Measurements from ENCODE around the gene THSD7A.

Gene THSD7A

GRCh38 chr7:11751807-11752389 lies 80.1 kb downstream of the THSD7A start:
- DNase-seq (ENCODE audit: low read depth): no peak

- DNase-seq (ENCODE audit: low read depth): no peak
These were observed 80.7 kb downstream of the THSD7A start for GRCh38 chr7:11751315-11751714.

- no peak for DNase-seq (ENCODE audit: low read depth)
These were observed 81.8 kb downstream of the THSD7A start for GRCh38 chr7:11750191-11750590.

GRCh38 chr7:11749629-11750028 lies 82.4 kb downstream of the THSD7A start:
- DNase-seq (ENCODE audit: low read depth): no peak

- no peak for DNase-seq (ENCODE audit: low read depth)
These were observed 83.1 kb downstream of the THSD7A start for GRCh38 chr7:11748884-11749283.

- DNase-seq (ENCODE audit: low read depth): no peak
These were observed 84.1 kb downstream of the THSD7A start for GRCh38 chr7:11747715-11748485.

- no peak for DNase-seq (ENCODE audit: low read depth)
These were observed 85.4 kb downstream of the THSD7A start for GRCh38 chr7:11746591-11746990.

- DNase-seq (ENCODE audit: low read depth): no peak
These were observed 88.5 kb downstream of the THSD7A start for GRCh38 chr7:11743548-11743947.

- DNase-seq (ENCODE audit: low read depth): no peak
These were observed 89.0 kb downstream of the THSD7A start for GRCh38 chr7:11743016-11743415.

GRCh38 chr7:11742496-11742895 lies 89.5 kb downstream of the THSD7A start:
- DNase-seq (ENCODE audit: low read depth): no peak

- no peak for DNase-seq (ENCODE audit: low read depth)
These were observed 94.3 kb downstream of the THSD7A start for GRCh38 chr7:11737723-11738122.

- DNase-seq (ENCODE audit: low read depth): no peak
These were observed 99.8 kb downstream of the THSD7A start for GRCh38 chr7:11732207-11732606.

- no peak for DNase-seq (ENCODE audit: low read depth)
These were observed 101.3 kb downstream of the THSD7A start for GRCh38 chr7:11730725-11731124.

- no peak for DNase-seq (ENCODE audit: low read depth)
These were observed 104.1 kb downstream of the THSD7A start for GRCh38 chr7:11727864-11728263.

GRCh38 chr7:11726794-11727155 lies 105.2 kb downstream of the THSD7A start:
- DNase-seq (ENCODE audit: low read depth): no peak

- DNase-seq (ENCODE audit: low read depth): no peak
These were observed 105.8 kb downstream of the THSD7A start for GRCh38 chr7:11726001-11726793.

- no peak for DNase-seq (ENCODE audit: low read depth)
These were observed 115.8 kb downstream of the THSD7A start for GRCh38 chr7:11716185-11716584.

GRCh38 chr7:11714676-11715075 lies 117.3 kb downstream of the THSD7A start:
- DNase-seq (ENCODE audit: low read depth): no peak

GRCh38 chr7:11714205-11714604 lies 117.8 kb downstream of the THSD7A start:
- no peak for DNase-seq (ENCODE audit: low read depth)

GRCh38 chr7:11713352-11713751 lies 118.6 kb downstream of the THSD7A start:
- no peak for DNase-seq (ENCODE audit: low read depth)

- no peak for DNase-seq (ENCODE audit: low read depth)
These were observed 121.6 kb downstream of the THSD7A start for GRCh38 chr7:11710377-11710776.

- no peak for DNase-seq (ENCODE audit: low read depth)
These were observed 122.8 kb downstream of the THSD7A start for GRCh38 chr7:11709196-11709595.

- DNase-seq (ENCODE audit: low read depth): no peak
These were observed 124.3 kb downstream of the THSD7A start for GRCh38 chr7:11707606-11708193.

All from stimulated activated CD8-positive, alpha-beta memory T cell treated with anti-CD3 and anti-CD28 coated beads, Interleukin-12 subunit alpha, Interleukin-12 subunit beta, amount 100 ng/mL, for 4 hours (primary cell).